22Rv1 (cell line): ENCODE measurements around the gene RPRML.

ENCODE experiments used
- ZFX ChIP-seq: fragments of 450-650 bp; IDR thresholded peaks from 2 replicates; pipeline ENCODE4 v1.6.1; 2017; ENCODE audit warnings: antibody characterized with exemption, borderline replicate concordance
- TF ChIP-seq, protein P1 (sequence below): fragments of 450-650 bp; IDR thresholded peaks from 2 replicates; pipeline ENCODE4 v1.5.1; 2017; ENCODE audit warnings: mild to moderate bottlenecking

DNA sequence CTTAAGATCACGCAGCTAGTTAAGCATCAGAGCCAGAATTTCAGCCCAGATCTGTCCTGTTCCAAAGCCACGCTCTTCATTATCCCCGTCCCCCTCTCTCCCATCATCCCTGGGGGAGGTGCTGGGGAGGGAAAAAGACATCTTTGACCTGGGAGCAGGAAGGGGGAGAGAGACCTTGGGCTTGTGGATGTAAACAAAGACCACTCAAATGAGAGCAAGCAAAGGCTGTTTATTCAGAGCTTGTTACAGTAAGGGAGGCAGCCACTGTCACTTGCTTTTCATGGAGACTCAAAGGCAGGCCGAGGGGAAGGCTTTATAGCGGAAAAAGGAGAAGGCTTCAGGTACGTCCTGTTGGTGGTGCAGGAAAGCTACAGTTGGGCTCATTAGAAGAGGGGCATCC lies 3.5 kb upstream of the RPRML start:
- TF ChIP-seq, protein P1, sequence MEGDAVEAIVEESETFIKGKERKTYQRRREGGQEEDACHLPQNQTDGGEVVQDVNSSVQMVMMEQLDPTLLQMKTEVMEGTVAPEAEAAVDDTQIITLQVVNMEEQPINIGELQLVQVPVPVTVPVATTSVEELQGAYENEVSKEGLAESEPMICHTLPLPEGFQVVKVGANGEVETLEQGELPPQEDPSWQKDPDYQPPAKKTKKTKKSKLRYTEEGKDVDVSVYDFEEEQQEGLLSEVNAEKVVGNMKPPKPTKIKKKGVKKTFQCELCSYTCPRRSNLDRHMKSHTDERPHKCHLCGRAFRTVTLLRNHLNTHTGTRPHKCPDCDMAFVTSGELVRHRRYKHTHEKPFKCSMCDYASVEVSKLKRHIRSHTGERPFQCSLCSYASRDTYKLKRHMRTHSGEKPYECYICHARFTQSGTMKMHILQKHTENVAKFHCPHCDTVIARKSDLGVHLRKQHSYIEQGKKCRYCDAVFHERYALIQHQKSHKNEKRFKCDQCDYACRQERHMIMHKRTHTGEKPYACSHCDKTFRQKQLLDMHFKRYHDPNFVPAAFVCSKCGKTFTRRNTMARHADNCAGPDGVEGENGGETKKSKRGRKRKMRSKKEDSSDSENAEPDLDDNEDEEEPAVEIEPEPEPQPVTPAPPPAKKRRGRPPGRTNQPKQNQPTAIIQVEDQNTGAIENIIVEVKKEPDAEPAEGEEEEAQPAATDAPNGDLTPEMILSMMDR: no peak
- no peak for TF ChIP-seq ZFX
